HG03175 (cell line): ENCODE measurements around the gene SV2C.
"Not testable (repeated sequence)": the region's sequence is repeated elsewhere in the genome, so short reads cannot be mapped to it uniquely, and the experiment has no call there.

ENCODE experiments used
- ATAC-seq: cut with Tn5 transposase; IDR thresholded peaks from one replicate; pipeline ENCODE4 v1.9.1; 2021; ENCODE audit warnings: mild to moderate bottlenecking, moderate library complexity; ENCODE audit not compliant: unreplicated experiment

Gene SV2C

GRCh38 chr5:76334574-76334973 is 251.4 kb downstream of the SV2C start:
- no peak for ATAC-seq

DNA sequence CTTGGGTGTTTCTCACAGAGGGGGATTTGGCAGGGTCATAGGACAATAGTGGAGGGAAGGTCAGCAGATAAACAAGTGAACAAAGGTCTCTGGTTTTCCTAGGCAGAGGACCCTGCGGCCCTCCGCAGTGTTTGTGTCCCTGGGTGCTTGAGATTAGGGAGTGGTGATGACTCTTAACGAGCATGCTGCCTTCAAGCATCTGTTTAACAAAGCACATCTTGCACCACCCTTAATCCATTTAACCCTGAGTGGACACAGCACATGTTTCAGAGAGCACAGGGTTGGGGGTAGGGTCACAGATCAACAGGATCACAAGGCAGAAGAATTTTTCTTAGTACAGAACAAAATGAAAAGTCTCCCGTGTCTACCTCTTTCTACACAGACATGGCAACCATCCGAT is 252.3 kb downstream of the SV2C start:
- ATAC-seq = not testable (repeated sequence)

GRCh38 chr5:76336253-76336809 is 253.1 kb downstream of the SV2C start:
- ATAC-seq = not testable (repeated sequence)

DNA sequence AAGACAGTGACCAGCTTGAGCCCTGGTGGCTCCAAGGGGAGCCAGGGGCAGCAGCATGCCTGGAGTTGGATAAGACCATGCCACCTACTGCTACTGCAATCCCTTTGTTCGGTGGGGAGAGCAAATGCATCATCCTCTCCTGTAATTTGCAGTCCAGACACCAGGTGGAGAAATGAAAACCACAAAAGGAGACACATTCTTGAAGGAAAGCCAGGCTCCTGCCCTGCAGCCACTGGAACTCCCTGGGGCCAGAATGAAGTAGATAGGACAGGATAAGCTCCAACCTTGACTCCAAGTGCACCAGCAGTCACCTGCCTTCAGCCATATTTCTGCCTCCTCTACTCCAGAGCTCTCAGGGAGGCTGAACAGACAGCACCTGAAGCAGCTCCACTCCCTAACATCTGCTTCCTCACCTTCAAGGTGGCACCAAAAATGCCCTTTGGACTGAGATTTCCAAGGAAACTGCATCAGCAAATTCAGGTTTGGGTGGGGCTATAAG is 254.8 kb downstream of the SV2C start:
- peak; percentile 65 for ATAC-seq

- ATAC-seq = no peak
Measured at GRCh38 chr5:76339919-76340318, 256.7 kb downstream of the SV2C start.

- ATAC-seq = no peak
Measured at GRCh38 chr5:76341651-76342334, 258.6 kb downstream of the SV2C start.

- ATAC-seq = no peak
Measured at GRCh38 chr5:76342474-76342873, 259.3 kb downstream of the SV2C start.

GRCh38 chr5:76345582-76345981 is 262.4 kb downstream of the SV2C start:
- no peak for ATAC-seq

DNA sequence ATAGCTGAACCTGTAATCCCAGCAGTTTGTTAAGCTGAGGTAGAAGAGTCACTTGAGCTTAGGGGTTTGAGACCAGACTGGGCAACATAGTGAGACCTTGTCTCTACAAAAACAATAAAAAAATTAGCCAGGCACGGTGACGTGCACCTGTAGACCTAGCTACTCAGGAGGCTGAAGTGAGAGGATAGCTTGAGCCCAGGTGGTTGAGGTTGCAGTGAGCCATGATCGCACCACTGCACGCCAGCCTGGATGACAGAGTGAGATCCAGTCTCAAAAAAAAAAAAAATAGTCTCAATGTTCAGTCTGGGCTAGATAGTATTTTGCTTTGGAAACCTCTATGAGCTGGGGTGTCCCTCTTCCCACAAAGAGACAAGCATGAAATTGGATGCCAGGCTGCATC is 268.0 kb downstream of the SV2C start:
- ATAC-seq = peak; percentile 17

GRCh38 chr5:76351577-76351976 is 268.4 kb downstream of the SV2C start:
- peak; percentile 99 for ATAC-seq

GRCh38 chr5:76356887-76357286 is 273.7 kb downstream of the SV2C start:
- no peak for ATAC-seq

DNA sequence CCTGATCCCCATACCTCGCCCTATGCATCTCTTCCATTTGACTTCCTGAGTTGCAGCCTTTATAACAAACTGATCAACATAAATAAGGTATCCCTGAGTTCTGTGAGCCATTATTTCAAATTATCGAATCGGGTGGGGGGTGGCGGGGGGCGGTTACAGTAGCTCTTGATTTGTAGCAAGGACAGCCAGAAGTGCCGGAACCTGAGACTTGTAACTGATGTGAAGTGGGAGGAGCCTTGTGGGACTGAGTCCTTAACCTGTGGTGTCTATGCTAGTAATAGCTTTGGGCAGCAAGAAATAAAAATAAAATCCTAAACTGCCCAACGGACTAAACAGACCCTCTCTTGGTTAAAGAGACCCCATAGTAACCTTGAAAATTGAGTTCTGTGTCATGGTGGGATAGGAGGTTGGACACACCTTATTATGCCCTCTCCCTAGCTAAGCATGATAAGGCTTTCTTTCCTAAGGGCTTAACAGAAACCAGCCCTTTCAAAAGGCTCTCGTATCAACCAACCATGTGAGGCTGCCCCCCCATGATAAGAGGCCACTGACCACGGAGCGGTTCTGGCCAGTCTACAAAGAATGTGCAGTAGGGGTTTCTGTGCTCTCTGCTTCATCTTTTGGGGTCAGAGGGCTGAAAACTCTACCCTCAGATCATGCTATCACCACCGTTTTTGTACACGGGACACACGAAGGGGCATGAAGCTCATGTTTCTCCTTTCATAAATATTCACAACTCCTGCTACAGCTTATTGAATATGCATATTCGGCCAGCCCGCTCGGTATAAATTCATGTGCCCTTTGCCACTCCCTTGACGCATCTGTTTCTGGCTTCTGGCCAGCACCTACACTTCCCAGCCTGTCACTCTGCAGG is 280.4 kb downstream of the SV2C start:
- ATAC-seq = no peak

DNA sequence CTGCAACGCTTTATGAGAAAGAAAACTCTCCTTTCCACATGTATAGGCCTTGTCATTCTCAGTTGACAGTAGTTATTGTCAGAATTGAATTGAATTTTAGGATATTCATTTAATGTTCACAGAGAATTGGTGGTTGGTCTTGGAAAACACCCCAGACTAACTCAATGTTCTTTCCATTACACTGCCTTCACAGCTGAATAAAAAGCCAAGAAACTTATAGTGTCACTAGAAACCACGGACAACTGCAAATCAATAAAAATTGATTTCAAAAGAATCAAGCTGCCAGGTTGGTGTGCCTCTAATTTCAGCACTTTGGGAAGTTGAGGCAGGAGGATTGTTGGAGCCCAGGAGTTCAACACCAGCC is 281.0 kb downstream of the SV2C start:
- no peak for ATAC-seq

- ATAC-seq = no peak
Measured at GRCh38 chr5:76365561-76365960, 282.4 kb downstream of the SV2C start.

DNA sequence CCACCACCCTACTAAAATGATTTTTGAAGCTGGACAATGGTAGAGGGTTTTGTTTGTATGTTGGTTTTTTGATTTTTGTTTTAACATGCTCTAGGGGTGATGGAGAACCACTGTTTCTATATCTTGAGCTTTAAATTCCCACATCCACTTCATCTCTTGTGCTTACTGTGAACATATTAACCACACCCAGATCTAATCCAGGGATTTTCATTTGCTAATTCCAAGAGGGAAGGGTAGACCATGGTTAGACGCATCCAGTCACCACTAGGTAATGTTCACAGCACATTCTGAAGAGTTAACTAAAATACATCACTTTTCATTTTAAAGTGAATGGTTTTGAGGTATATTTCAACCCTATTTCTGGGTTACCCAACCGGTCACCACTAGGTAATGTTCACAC is 283.4 kb downstream of the SV2C start:
- ATAC-seq = no peak

DNA sequence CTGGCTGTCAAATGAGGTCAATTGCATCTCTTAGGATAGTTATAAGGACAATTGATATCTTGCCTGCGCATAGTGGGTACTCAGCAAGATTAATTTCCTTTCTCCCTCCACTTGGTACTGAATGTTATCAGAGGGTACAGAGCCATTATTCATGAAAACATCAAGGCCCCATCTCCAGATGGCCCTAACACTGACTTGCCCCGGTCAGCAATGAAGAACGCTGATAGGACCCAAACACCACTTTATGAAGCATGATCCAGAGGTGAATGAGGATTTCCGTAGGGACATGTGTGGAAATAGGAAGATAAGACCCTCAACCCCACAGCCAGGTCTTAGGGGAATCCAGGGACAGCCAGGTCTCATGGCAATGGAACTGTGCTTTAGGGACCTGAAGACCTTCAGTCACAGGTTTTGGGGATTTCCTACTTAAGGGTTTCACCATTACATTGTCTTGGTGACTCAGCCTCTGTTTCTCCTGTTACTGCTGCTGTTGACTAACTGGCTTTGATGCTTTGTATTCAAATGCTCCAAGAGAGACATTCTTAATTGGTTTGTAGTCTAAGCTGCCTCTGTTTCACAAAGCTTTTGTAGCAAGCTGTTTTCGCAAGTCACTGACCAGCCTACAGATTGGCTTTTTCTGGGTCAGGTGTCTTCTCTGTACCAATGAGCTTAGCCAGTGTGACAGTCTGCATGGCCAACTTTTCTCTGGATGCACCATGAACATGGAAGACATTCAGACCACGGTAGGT is 284.6 kb downstream of the SV2C start:
- no peak for ATAC-seq

- ATAC-seq = no peak
Measured at GRCh38 chr5:76368941-76369340, 285.8 kb downstream of the SV2C start.

GRCh38 chr5:76369668-76370067 is 286.5 kb downstream of the SV2C start:
- ATAC-seq = not testable (repeated sequence)

GRCh38 chr5:76371960-76372322 is 288.8 kb downstream of the SV2C start:
- no peak for ATAC-seq

- ATAC-seq = no peak
Measured at GRCh38 chr5:76372323-76373054, 289.3 kb downstream of the SV2C start.
